Loucy (cell line): ENCODE measurements around the gene KIAA0825.

Experiments
- H2AFZ ChIP-seq: fragments of 200-600 bp; sonication (generic); 2 replicates; pipeline ENCODE4 v1.6.0; 2016; ENCODE audit warnings: antibody characterized with exemption, mild to moderate bottlenecking, low read length, moderate library complexity
- H3F3A ChIP-seq: fragments of 200-600 bp; 2 replicates; pipeline ENCODE4 v1.6.0; 2016; ENCODE audit warnings: antibody characterized with exemption, low read depth, mild to moderate bottlenecking
- H3K27me3 ChIP-seq: fragments of 200-600 bp; sonication (generic); 2 replicates; pipeline ENCODE4 v1.6.1; 2014; ENCODE audit warnings: low read length, mild to moderate bottlenecking; ENCODE audit not compliant: insufficient read depth, poor library complexity, severe bottlenecking
- H3K36me3 ChIP-seq: fragments of 200-600 bp; sonication (generic); 2 replicates; pipeline ENCODE4 v1.6.1; 2016; ENCODE audit warnings: low read length; ENCODE audit not compliant: insufficient read depth
- H3K4me1 ChIP-seq: fragments of 200-600 bp; sonication (generic); 2 replicates; pipeline ENCODE4 v1.5.1; 2014; ENCODE audit warnings: low read length, mild to moderate bottlenecking; ENCODE audit not compliant: insufficient read depth, poor library complexity, severe bottlenecking
- H3K4me2 ChIP-seq: fragments of 200-600 bp; sonication (generic); 2 replicates; pipeline ENCODE4 v1.6.0; 2014; ENCODE audit warnings: antibody characterized with exemption, low read length, low read depth, mild to moderate bottlenecking; ENCODE audit not compliant: poor library complexity, severe bottlenecking
- H3K4me3 ChIP-seq: fragments of 200-600 bp; sonication (generic); 2 replicates; pipeline ENCODE4 v1.5.1; 2014; ENCODE audit warnings: low read length, mild to moderate bottlenecking, mixed read lengths; ENCODE audit not compliant: poor library complexity, severe bottlenecking
- H3K79me2 ChIP-seq: fragments of 200-600 bp; sonication (generic); 2 replicates; pipeline ENCODE4 v1.6.1; 2014; ENCODE audit warnings: low read length; ENCODE audit not compliant: insufficient read depth
- H3K9ac ChIP-seq: fragments of 200-600 bp; sonication (generic); 2 replicates; pipeline ENCODE4 v1.6.0; 2014; ENCODE audit warnings: mild to moderate bottlenecking, low read depth, low read length, moderate library complexity; ENCODE audit not compliant: poor library complexity, severe bottlenecking
- H3K9me2 ChIP-seq: fragments of 200-600 bp; sonication (generic); replicated peaks from 2 replicates; pipeline ENCODE4 v1.6.1; 2016; ENCODE audit warnings: low read depth, low read length, mixed read lengths
- H3K9me3 ChIP-seq: fragments of 200-600 bp; sonication (generic); 2 replicates; pipeline ENCODE4 v1.6.1; 2014; ENCODE audit warnings: mild to moderate bottlenecking, antibody characterized with exemption, low read length, low read depth; ENCODE audit not compliant: insufficient read depth
- H4K20me1 ChIP-seq: fragments of 200-600 bp; sonication (generic); 2 replicates; pipeline ENCODE4 v1.6.0; 2014; ENCODE audit warnings: antibody characterized with exemption, low read length, mild to moderate bottlenecking; ENCODE audit not compliant: insufficient read depth, poor library complexity, severe bottlenecking
- CTCF ChIP-seq: fragments of 200-600 bp; sonication (generic); conservative IDR thresholded peaks from 2 replicates; pipeline ENCODE4 v1.5.1; 2014; ENCODE audit warnings: mild to moderate bottlenecking, antibody characterized with exemption, low read length
- EZH2phosphoT487 ChIP-seq: fragments of 200-600 bp; IDR thresholded peaks from 2 replicates; pipeline ENCODE4 v1.6.1; 2018; ENCODE audit warnings: antibody characterized with exemption, mild to moderate bottlenecking, moderate library complexity, borderline replicate concordance

Gene KIAA0825

GRCh38 chr5:94376672-94377345 is 241.6 kb downstream of the KIAA0825 start:
- Histone ChIP-seq H3K36me3 (no peaks in the 10 kb centered on the region), H3K9me3 (no peaks in the 10 kb centered on the region), H3K4me2 (no peak overlapping the region), H3K27me3 (no peaks in the 10 kb centered on the region), H2AFZ (no peak overlapping the region), H3K79me2 (no peaks in the 10 kb centered on the region), H3K9ac (no peak overlapping the region), H4K20me1 (no peaks in the 10 kb centered on the region), H3K4me3 (no peak overlapping the region), H3F3A (no peaks in the 10 kb centered on the region), H3K9me2 (no peaks in the 10 kb centered on the region), H3K4me1 (no peaks in the 10 kb centered on the region)
- no peak for TF ChIP-seq CTCF
- TF ChIP-seq EZH2phosphoT487 = no peak

GRCh38 chr5:94375801-94376200 is 242.6 kb downstream of the KIAA0825 start:
- no peak overlapping the region for H2AFZ ChIP-seq
- TF ChIP-seq CTCF (no peak), EZH2phosphoT487 (no peak)
- H3K4me3 ChIP-seq = no peak overlapping the region
- no peaks in the 10 kb centered on the region for H4K20me1 ChIP-seq
- H3K9me2 ChIP-seq = no peaks in the 10 kb centered on the region
- H3K36me3 ChIP-seq = no peaks in the 10 kb centered on the region
- H3K4me2 ChIP-seq = no peak overlapping the region
- H3K27me3 ChIP-seq = no peaks in the 10 kb centered on the region
- no peak overlapping the region for H3K9ac ChIP-seq
- no peaks in the 10 kb centered on the region for H3K4me1 ChIP-seq
- H3K9me3 ChIP-seq = no peaks in the 10 kb centered on the region
- H3F3A ChIP-seq = no peaks in the 10 kb centered on the region
- H3K79me2 ChIP-seq = no peaks in the 10 kb centered on the region

- Histone ChIP-seq H3K4me1 (no peaks in the 10 kb centered on the region), H3K79me2 (no peaks in the 10 kb centered on the region), H3K27me3 (no peaks in the 10 kb centered on the region), H4K20me1 (no peaks in the 10 kb centered on the region), H3K4me3 (no peak overlapping the region), H2AFZ (no peak overlapping the region), H3K9me2 (no peaks in the 10 kb centered on the region), H3K9ac (no peak overlapping the region), H3K36me3 (no peaks in the 10 kb centered on the region), H3F3A (no peaks in the 10 kb centered on the region), H3K4me2 (no peak overlapping the region), H3K9me3 (no peaks in the 10 kb centered on the region)
- TF ChIP-seq CTCF (no peak), EZH2phosphoT487 (no peak)
Measured at GRCh38 chr5:94374336-94374735, 244.1 kb downstream of the KIAA0825 start.
